Bronchial epithelial cell (primary cell): ENCODE measurements around the gene CD58. TPM values are rescaled to one million over a fixed set of nuclear protein-coding genes. Genes with fewer than 3 reads are reported as not detected.

Source experiments
- DNase-seq: peaks from one replicate; pipeline ENCODE4 v3.0.0-alpha.2; 2010; ENCODE audit warnings: low read depth
- FAIRE-seq: peaks from 2 replicates; lab custom pipeline; 2011; peaks lifted over from hg19 to GRCh38; lab: Jason Lieb, UNC
- H3K27me3 ChIP-seq: 2 replicates; pipeline ENCODE4 v1.5.1; 2011; ENCODE audit warnings: low read length; ENCODE audit not compliant: control insufficient read depth, insufficient read depth
- H3K36me3 ChIP-seq: 2 replicates; pipeline ENCODE4 v1.5.1; 2011; ENCODE audit warnings: low read length; ENCODE audit not compliant: control insufficient read depth, insufficient read depth
- H3K4me3 ChIP-seq: 2 replicates; pipeline ENCODE4 v1.5.1; 2011; ENCODE audit warnings: mild to moderate bottlenecking, low read depth, low read length, control low read depth
- total RNA-seq: library from RNA; depleted of rRNA; stranded (reverse); fragments of >200 nt; gene quantifications from 2 replicates; pipeline ENCODE4 v1.2.1, GENCODE V29; 2014
- TF ChIP-seq, protein P1 (sequence below): IDR thresholded peaks from 2 replicates; pipeline ENCODE4 v1.5.1; 2011; ENCODE audit warnings: mild to moderate bottlenecking, moderate library complexity, low read length, control low read depth, inconsistent platforms; ENCODE audit not compliant: insufficient read depth, severe bottlenecking

The CD58 gene
- total RNA-seq, 1 donor from 2014 or later = 18.2 TPM

DNA sequence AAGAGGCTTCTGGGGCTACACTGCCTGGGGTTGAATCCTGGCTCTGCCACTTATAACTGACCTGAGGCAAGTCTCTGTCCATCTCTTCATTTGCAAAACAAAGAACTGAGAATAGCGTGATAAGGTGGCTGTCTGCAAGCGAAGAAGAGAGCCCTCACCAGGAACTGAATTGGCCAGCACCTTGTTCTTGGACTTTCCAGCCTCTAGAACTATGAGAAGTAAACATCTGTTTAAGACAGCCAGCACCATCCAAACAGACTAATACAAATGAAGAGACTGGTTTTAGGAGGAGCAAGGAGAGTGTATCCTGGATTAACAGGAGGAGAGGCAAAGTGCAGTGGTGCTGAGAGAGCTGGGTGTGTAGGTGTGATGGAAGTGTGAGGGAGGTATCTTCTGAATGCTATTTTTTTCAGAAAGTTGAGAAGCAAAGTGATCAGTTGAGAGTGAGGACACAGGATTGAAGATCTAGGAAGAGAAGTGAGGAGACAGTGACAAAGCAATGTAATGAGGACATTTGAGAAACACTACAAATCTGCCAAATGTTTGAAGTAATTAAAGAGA lies 59.3 kb downstream of the CD58 start:
- TF ChIP-seq, protein P1, sequence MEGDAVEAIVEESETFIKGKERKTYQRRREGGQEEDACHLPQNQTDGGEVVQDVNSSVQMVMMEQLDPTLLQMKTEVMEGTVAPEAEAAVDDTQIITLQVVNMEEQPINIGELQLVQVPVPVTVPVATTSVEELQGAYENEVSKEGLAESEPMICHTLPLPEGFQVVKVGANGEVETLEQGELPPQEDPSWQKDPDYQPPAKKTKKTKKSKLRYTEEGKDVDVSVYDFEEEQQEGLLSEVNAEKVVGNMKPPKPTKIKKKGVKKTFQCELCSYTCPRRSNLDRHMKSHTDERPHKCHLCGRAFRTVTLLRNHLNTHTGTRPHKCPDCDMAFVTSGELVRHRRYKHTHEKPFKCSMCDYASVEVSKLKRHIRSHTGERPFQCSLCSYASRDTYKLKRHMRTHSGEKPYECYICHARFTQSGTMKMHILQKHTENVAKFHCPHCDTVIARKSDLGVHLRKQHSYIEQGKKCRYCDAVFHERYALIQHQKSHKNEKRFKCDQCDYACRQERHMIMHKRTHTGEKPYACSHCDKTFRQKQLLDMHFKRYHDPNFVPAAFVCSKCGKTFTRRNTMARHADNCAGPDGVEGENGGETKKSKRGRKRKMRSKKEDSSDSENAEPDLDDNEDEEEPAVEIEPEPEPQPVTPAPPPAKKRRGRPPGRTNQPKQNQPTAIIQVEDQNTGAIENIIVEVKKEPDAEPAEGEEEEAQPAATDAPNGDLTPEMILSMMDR = no peak
- Histone ChIP-seq H3K27me3 (no peaks in the 10 kb centered on the region), H3K36me3 (no peaks in the 10 kb centered on the region), H3K4me3 (no peak overlapping the region)
- no peak for DNase-seq
- no peak for FAIRE-seq

DNA sequence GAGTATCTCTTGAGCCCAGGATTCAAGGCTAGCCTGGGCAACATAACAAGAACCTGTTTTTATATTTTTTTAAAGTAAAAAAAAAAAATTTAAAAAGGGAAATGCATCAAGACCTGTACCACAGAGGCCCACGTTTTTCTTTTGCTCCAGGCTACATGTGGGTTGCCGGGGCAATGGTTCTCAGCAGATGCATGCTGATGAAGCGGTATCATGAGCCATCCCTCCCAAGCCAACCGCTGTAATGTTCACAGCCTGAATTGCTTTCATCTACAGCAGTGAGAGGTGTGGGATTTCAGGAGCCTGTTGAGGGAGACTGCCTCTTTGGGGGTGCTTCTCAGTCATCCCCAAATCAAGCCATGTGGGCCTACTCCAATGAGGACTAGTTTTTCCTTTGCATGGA lies 60.5 kb downstream of the CD58 start:
- Histone ChIP-seq H3K27me3 (no peaks in the 10 kb centered on the region), H3K4me3 (no peak overlapping the region), H3K36me3 (no peaks in the 10 kb centered on the region)
- DNase-seq (no peak), FAIRE-seq (no peak)
- TF ChIP-seq, protein P1 = no peak

DNA sequence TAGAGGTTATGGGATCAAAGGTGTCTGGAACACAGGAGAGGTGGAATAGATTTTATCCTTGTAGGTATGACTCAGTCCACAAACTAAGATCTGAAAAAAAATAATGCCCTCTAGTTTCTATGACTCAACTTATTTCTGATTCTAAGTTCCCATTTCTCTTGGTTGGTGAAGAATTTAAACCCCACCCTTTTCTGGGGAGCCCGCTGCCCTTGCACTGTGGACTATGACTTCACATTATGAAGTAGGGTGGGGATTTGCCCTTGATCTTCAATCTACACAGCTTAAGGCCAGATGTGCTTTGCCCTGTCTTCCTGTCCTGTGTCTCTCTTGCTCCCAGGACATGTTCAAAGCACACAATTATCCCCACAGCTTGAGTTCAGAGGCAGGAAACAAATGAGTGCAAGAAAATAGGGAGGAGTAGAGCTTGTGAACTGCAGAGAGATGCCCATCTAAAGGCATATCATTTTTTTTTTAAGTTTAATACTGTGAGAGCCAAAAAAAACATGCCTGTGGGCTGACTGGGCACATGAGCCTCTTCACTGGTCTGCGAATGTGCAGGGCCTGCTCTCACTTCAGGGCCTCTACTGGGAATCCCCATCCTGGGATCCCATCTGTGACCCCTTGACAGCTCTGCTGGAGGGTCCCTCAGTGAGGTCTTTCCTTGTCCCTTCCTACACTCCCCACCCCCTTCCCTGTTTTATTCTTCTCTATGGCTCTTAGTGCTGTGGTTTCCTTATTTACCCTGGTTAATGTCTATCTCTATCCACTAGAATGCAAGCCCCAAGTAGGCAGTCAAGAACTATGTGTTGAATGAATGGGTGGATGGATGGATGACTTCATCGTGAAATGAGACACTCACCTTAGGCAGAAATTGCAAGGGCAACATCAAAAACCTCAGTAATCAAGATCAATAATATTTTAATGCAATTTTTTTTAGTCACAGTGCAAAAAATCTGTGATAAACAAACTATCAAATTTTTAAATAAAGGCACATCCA lies 61.5 kb downstream of the CD58 start:
- Histone ChIP-seq H3K4me3 (no peak overlapping the region), H3K27me3 (no peaks in the 10 kb centered on the region), H3K36me3 (no peaks in the 10 kb centered on the region)
- TF ChIP-seq, protein P1 = no peak
- peak; percentile 95 for DNase-seq
- no peak for FAIRE-seq

DNA sequence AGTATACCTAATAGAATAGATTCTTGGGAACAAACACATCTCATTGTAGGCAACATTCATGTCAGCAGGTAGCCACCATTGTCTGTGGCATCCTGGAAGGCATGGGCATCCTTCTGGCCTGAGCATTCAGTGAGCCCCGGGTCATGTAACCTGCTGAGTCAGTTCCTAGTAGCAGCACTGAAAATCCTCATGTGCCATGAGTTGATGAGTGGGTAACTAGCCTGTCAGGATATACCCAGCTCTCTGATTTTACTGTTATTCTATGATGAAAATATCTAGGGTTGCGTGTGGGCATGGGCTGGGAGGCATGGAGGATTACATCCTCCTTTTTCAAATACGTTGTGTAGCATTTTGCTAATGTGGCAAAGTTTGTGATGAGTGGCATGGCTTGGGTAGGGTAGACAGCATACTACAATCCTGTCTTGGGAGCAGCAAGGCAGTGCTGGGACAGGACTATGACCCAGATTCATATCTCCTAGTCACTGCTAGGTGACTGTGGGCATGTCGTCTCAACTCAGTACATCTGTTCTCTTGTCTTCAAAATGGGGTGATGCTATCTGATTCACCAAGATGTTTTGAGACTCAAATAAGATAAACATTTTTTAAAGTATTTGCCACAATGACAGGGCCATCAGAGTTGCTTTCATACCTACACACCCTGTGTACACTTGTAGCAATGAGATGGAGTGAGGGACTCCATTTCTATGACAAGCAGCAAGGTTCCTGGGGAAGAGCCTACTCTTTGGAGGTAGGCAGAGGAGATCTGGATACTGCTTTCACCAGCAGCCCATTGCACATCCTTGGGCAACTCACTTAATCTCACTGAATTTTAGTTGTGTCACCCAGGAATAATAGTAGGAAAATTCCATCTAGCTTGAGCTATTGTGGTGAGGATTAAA lies 62.5 kb downstream of the CD58 start:
- no peaks in the 10 kb centered on the region for H3K36me3 ChIP-seq
- FAIRE-seq (no peak), DNase-seq (no peak)
- no peak overlapping the region for H3K4me3 ChIP-seq
- TF ChIP-seq, protein P1 = no peak
- H3K27me3 ChIP-seq = no peaks in the 10 kb centered on the region

DNA sequence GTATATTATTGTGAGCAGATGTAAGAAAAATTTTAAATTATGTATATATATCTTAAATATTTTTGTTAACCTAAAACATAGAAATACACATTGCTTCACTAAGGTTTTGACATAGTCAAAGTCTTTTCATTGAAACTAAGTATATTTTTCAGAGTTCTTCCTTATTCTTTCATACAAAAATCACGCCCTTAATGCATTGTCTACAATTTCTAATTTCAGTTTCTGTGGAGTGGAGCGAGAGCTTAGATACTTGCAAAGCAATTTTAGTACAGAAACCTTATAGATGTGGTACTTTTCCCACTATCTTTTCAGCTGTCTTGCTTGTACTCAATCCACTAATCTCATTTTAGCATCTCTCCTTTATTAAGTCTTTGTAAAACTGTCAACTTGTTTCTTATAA lies 63.2 kb downstream of the CD58 start:
- H3K36me3 ChIP-seq = no peaks in the 10 kb centered on the region
- no peak for FAIRE-seq
- TF ChIP-seq, protein P1 = no peak
- no peaks in the 10 kb centered on the region for H3K27me3 ChIP-seq
- no peak for DNase-seq
- H3K4me3 ChIP-seq = no peak overlapping the region
